ENCODE data around the gene PALS1. TPM values are rescaled to one million over a fixed set of nuclear protein-coding genes. Genes with fewer than 3 reads are reported as not detected.

The PALS1 gene
- total and polyA plus RNA-seq, 2 of the 8 experiments (the other 6 are each of a cell fraction or from before 2014, with no cell fraction given): 6.7 to 25.1 TPM

- Histone ChIP-seq H3K36me3 (ENCODE audit: control insufficient read depth in 2 of 4, insufficient read depth in 4 of 4, low read length in 3 of 4) (no peaks in the 10 kb centered on the region), H3K27ac (ENCODE audit: low read depth, low read length) (no peak overlapping the region), H3K79me2 (ENCODE audit: control insufficient read depth in 1 of 2, insufficient read depth in 2 of 2, low read length in 2 of 2) (peaks cover 0 to 58% of the 10 kb centered on the region in 2 experiments; a peak in 2 of 4 replicates), H3K23me2 (ENCODE audit: low read depth, low read length) (no peaks in the 10 kb centered on the region), H3K27me3 (replicated peaks in 1 of 4; ENCODE audit: control insufficient read depth in 3 of 4, extremely low read depth in 1 of 4, insufficient read depth in 3 of 4, low read length in 3 of 4) (no peaks in the 10 kb centered on the region), H4K5ac (ENCODE audit: insufficient read length, low read depth, low read length) (no peak overlapping the region), H3K56ac (replicated peaks; ENCODE audit: insufficient read length, low read depth, low read length) (no peak overlapping the region), H2BK20ac (ENCODE audit: low read length) (no peak overlapping the region), H2BK15ac (ENCODE audit: low read length) (no peak overlapping the region), H2BK120ac (replicated peaks; ENCODE audit: low read depth, low read length) (no peak overlapping the region), H4K8ac (ENCODE audit: extremely low read depth, insufficient read depth, low read length) (no peak overlapping the region), H2BK12ac (ENCODE audit: low read depth, low read length) (no peak overlapping the region), H3K4me3 (ENCODE audit: extremely low read depth in 1 of 4, insufficient read depth in 2 of 4, low read depth in 3 of 4, low read length in 4 of 4) (no peak overlapping the region), H3K4me1 (replicated peaks in 1 of 4; ENCODE audit: control insufficient read depth in 3 of 4, insufficient read depth in 4 of 4, low read length in 3 of 4) (peaks cover 5 to 20% (median 8%) of the 10 kb centered on the region in 4 experiments; a peak in 6 of 7 replicates), H2AK5ac (ENCODE audit: low read depth, low read length) (no peak overlapping the region), H3K14ac (ENCODE audit: insufficient read length) (no peak overlapping the region), H4K20me1 (replicated peaks in 1 of 2; ENCODE audit: control insufficient read depth in 1 of 2, insufficient read depth in 2 of 2, low read length in 2 of 2) (peaks cover 2 to 3% of the 10 kb centered on the region in 2 experiments), H3K9me3 (ENCODE audit: insufficient read depth in 2 of 2, low read depth in 1 of 2, low read length in 1 of 2) (no peaks in the 10 kb centered on the region), H3K4ac (replicated peaks; ENCODE audit: insufficient read length, low read depth, low read length) (no peak overlapping the region), H3K9ac (replicated peaks in 1 of 4; ENCODE audit: extremely low read depth in 1 of 4, low read depth in 3 of 4, low read length in 3 of 4) (no peak overlapping the region), H2BK5ac (ENCODE audit: low read depth, low read length) (no peak overlapping the region), H4K91ac (replicated peaks; ENCODE audit: insufficient read length, low read length) (no peak overlapping the region), H2AFZ (ENCODE audit: low read length) (no peak overlapping the region), H3K4me2 (ENCODE audit: insufficient read depth in 1 of 2, low read depth in 2 of 2, low read length in 2 of 2) (no peak overlapping the region), H3K18ac (ENCODE audit: extremely low read depth, low read length) (no peak overlapping the region), H3K79me1 (ENCODE audit: low read depth, low read length) (no peaks in the 10 kb centered on the region), H3K23ac (ENCODE audit: insufficient read length) (no peak overlapping the region)
- no peak for FAIRE-seq
- WGBS, 2 experiments (ENCODE audit: extremely low coverage in 1 of 2, insufficient coverage in 1 of 2, insufficient read length in 1 of 2, insufficient replicate concordance in 2 of 2, low coverage in 1 of 2, low lambda C conversion rate in 2 of 2, missing lambda C conversion rate in 1 of 2): 92% methylated on average over 2 of the region's 2 CpGs; no CpG with 5 or more reads in 1 of the 2 experiments
- POLR2A ChIA-PET (ENCODE audit: partially characterized antibody): interaction anchor here (0.9 to 1.0 kb wide), 2 partner anchors 40 to 94 kb away, joined by 3 read pairs; partner anchors contain the start of gene ATP6V1D
- CTCF ChIA-PET (ENCODE audit: partially characterized antibody): interaction anchor here (1.1 to 1.7 kb wide), 3 partner anchors 21 to 100 kb away, joined by 4 to 6 read pairs (median 6); no protein-coding TSS in a partner anchor
- no peak for DNase-seq (ENCODE audit: low read depth in 1 of 2, low spot score in 2 of 2)
- TF ChIP-seq SIX5 (IDR thresholded peaks at IDR 0.05; ENCODE audit: low read depth, low read length): no peak
- TF ChIP-seq CHD1 (IDR thresholded peaks at IDR 0.05; ENCODE audit: low read depth, low read length): no peak
- TF ChIP-seq CEBPB (IDR thresholded peaks at IDR 0.05; ENCODE audit: low read depth, low read length): no peak
- no peak for TF ChIP-seq BRCA1 (IDR thresholded peaks at IDR 0.05; ENCODE audit: low read depth, low read length)
- TF ChIP-seq ATF2 (IDR thresholded peaks at IDR 0.05; ENCODE audit: low read length): no peak
- TF ChIP-seq SP2 (IDR thresholded peaks at IDR 0.05; ENCODE audit: low read length): no peak
- TF ChIP-seq EGR1 (IDR thresholded peaks at IDR 0.05; ENCODE audit: borderline replicate concordance, low read depth, low read length): no peak
- no peak for TF ChIP-seq POLR2A (IDR thresholded peaks at IDR 0.05; ENCODE audit: control extremely low read depth in 1 of 2, low read depth in 2 of 2, low read length in 2 of 2)
- no peak for TF ChIP-seq SAP30 (IDR thresholded peaks at IDR 0.05; ENCODE audit: insufficient read depth, insufficient replicate concordance, low read length)
- no peak for TF ChIP-seq CBX5 (IDR thresholded peaks at IDR 0.05; ENCODE audit: low read depth, low read length)
- TF ChIP-seq ZNF274 (IDR thresholded peaks at IDR 0.05; ENCODE audit: borderline replicate concordance, extremely low read depth, low read length): no peak
- TF ChIP-seq JUND (IDR thresholded peaks at IDR 0.05; ENCODE audit: low read length): no peak
- no peak for TF ChIP-seq RAD21 (IDR thresholded peaks at IDR 0.05 in 1 of 2, conservative IDR thresholded peaks at IDR 0.05 in 1 of 2; ENCODE audit: low read depth in 2 of 2, low read length in 2 of 2)
Observed at GRCh38 chr14:67265131-67265530, 23.9 kb downstream of the PALS1 start.
